GM10266 (cell line): Measurements from ENCODE around the gene SLC25A18.
"Not testable (repeated sequence)": the region's sequence is repeated elsewhere in the genome, so short reads cannot be mapped to it uniquely, and the experiment has no call there.

ENCODE experiments used
- DNase-seq: peaks from one replicate; pipeline ENCODE4 v3.0.0; 2012; ENCODE audit errors: extremely low spot score
- CTCF ChIP-seq: IDR thresholded peaks from 2 replicates; pipeline ENCODE4 v1.5.1; 2012; ENCODE audit warnings: mild to moderate bottlenecking, low read depth; ENCODE audit not compliant: control insufficient read depth, insufficient read depth; ENCODE audit errors: missing control alignments

SLC25A18 gene

GRCh38 chr22:17562906-17563870 is at the start of gene SLC25A18:
TSS of gene SLC25A18 (plus strand) at chr22:17563498. CDS start at chr22:17579945, 16,447 bp downstream.
- no peak for DNase-seq
- TF ChIP-seq CTCF, result no peak

GRCh38 chr22:17513612-17514011 is 49.7 kb upstream of the SLC25A18 start:
- TF ChIP-seq CTCF, result no peak
- DNase-seq, result no peak

GRCh38 chr22:17514084-17514483 is 49.2 kb upstream of the SLC25A18 start:
- TF ChIP-seq CTCF, result no peak
- no peak for DNase-seq

GRCh38 chr22:17518406-17518805 is 44.9 kb upstream of the SLC25A18 start:
- no peak for DNase-seq
- no peak for TF ChIP-seq CTCF

- DNase-seq, result not testable (repeated sequence)
These were observed 41.3 kb upstream of the SLC25A18 start for GRCh38 chr22:17521971-17522370.

GRCh38 chr22:17523925-17524324 is 39.4 kb upstream of the SLC25A18 start:
- no peak for TF ChIP-seq CTCF
- no peak for DNase-seq

- no peak for TF ChIP-seq CTCF
- no peak for DNase-seq
These were observed 27.0 kb upstream of the SLC25A18 start for GRCh38 chr22:17536269-17536668.

- TF ChIP-seq CTCF, result no peak
- DNase-seq, result no peak
These were observed 26.1 kb upstream of the SLC25A18 start for GRCh38 chr22:17537155-17537554.
